Measurements from ENCODE around the gene POLA2. TPM values are rescaled to one million over a fixed set of nuclear protein-coding genes. Genes with fewer than 3 reads are reported as not detected.

POLA2 gene
- total RNA-seq, 4 donors from 2014 or later: 7.6 to 11.3 (median 10.4) TPM

DNA sequence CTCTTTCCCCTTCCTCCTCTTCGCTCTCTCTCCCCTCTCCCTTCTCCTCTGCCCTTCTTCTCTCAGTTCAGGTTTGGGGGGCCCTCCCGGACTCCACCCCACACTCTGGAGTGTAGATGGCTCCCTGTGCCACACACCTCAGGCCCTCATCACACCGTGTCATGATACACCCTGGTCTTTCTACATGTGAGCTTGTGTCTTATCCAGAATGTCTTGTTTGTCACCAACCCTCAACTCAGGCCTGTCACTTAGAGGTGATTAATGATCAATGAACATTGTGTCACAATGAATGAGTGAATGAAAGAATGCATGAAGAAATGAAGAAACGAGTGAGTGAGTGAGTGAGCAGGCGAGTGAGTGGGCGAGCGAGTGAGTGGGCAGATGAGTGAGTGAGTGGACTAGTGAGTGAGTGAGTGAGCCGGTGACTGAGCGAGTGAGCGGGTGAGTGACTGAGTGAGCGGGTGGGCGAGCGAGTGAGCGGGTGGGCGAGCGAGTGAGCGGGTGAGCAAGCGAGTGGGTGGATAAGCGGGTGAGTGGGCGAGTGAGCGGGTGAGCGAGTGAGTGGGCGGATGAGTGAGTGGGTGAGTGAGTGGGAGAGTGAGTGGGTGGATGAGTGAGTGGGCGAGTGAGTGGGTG lies 46.2 kb upstream of the POLA2 start:
- intact Hi-C loops (cut with DNase I): no loop called here
- Histone ChIP-seq H3K27ac (no peak overlapping the region), H3K4me3 (replicated peaks in 1 of 3) (no peak overlapping the region), H3K4me1 (no peaks in the 10 kb centered on the region), H3K27me3 (no peaks in the 10 kb centered on the region), H3K9me3 (no peaks in the 10 kb centered on the region), H3K36me3 (peaks cover 12% of the 10 kb centered on the region in 2 donors)
- no peak for DNase-seq
- no peak for TF ChIP-seq POLR2A (IDR thresholded peaks at IDR 0.05)
- TF ChIP-seq, protein P1, sequence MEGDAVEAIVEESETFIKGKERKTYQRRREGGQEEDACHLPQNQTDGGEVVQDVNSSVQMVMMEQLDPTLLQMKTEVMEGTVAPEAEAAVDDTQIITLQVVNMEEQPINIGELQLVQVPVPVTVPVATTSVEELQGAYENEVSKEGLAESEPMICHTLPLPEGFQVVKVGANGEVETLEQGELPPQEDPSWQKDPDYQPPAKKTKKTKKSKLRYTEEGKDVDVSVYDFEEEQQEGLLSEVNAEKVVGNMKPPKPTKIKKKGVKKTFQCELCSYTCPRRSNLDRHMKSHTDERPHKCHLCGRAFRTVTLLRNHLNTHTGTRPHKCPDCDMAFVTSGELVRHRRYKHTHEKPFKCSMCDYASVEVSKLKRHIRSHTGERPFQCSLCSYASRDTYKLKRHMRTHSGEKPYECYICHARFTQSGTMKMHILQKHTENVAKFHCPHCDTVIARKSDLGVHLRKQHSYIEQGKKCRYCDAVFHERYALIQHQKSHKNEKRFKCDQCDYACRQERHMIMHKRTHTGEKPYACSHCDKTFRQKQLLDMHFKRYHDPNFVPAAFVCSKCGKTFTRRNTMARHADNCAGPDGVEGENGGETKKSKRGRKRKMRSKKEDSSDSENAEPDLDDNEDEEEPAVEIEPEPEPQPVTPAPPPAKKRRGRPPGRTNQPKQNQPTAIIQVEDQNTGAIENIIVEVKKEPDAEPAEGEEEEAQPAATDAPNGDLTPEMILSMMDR (IDR thresholded peaks at IDR 0.05): no peak
- WGBS, 2 donors: 92 to 93% methylated on average over 24 of the region's 24 CpGs

DNA sequence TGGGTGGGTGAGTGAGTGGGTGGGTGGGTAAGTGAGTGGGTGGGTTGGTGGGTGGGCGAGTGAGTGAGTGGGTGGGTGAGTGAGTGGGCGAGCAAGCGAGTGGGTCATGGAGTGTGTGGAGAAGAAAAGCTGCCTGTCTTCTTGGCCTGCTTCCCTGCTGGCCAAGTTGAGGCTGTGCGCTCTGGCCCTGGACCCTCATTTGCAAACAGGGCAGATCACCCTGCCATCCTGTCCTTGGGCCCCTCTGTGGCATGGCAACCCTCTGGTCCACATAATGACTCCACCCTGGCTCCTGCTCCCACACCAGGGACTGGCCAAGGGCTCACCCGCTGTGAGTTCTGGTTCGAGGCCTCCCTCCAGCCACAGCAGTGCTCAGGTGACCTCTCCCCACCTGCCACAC lies 44.9 kb upstream of the POLA2 start:
- Histone ChIP-seq H3K27ac (no peak overlapping the region), H3K9me3 (no peaks in the 10 kb centered on the region), H3K4me1 (no peaks in the 10 kb centered on the region), H3K27me3 (no peaks in the 10 kb centered on the region), H3K36me3 (peaks cover 0 to under 1% of the 10 kb centered on the region in 2 donors), H3K4me3 (replicated peaks in 1 of 3) (no peak overlapping the region)
- DNase-seq: no peak
- intact Hi-C loops (cut with DNase I): no loop called here
- TF ChIP-seq POLR2A (IDR thresholded peaks at IDR 0.05): no peak
- TF ChIP-seq, protein P1 (IDR thresholded peaks at IDR 0.05): no peak
- WGBS, 2 donors: 94 to 97% methylated on average over 4 to 6 of the region's 6 CpGs

DNA sequence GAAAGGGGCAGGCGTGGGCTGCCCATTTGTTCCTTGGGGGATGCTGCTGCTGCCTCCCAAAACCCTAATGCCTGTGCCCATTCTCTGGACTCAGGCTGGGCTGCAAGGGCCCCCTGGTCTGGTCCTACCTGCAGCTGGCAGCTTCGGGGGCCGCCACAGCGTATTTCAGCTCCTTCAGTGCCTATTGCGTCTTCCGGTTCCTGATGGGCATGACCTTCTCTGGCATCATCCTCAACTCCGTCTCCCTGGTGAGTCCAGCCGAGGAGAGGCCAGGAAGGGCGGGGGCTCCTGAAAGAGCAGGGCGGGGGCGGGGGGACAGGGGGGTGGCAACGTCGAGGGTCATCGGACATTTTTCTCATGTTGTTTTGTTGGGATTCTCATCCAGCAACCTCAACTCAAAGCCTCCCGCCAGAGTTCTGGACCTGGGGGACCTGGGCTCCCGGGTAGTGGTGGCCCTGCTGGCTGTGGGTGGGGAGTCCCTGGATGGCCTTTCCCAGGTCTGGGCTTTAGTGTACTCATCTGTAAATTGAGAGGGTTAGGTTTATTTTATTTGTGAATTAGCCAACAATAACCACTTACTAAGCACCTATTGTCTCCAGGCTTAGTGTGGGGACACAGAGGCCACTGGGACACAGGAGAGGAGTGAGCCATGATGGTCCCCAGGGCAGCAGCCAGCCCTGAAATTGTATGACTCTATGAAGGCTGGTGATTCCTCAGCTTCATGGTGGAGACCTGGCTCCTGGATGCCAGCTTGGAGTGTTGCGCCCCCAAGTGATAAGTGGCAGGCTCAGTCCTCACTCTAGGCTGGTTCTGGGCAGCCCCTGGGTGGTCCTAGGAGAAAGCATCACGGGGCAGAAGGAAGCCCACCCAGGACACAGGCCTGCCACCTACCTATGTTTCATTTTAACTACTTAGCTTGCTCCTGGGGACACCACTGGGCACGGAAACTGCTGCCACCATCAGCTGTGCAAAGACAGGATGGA lies 44.0 kb upstream of the POLA2 start:
- Histone ChIP-seq H3K4me3 (replicated peaks in 1 of 3) (no peak overlapping the region), H3K9me3 (no peaks in the 10 kb centered on the region), H3K27me3 (no peaks in the 10 kb centered on the region), H3K4me1 (no peaks in the 10 kb centered on the region), H3K36me3 (no peaks in the 10 kb centered on the region), H3K27ac (no peak overlapping the region)
- no peak for DNase-seq
- 84 to 88% methylated on average over 16 of the region's 19 CpGs for WGBS, 2 donors
- intact Hi-C loops (cut with DNase I): no loop called here
- no peak for TF ChIP-seq POLR2A (IDR thresholded peaks at IDR 0.05)
- TF ChIP-seq, protein P1 (IDR thresholded peaks at IDR 0.05): no peak

DNA sequence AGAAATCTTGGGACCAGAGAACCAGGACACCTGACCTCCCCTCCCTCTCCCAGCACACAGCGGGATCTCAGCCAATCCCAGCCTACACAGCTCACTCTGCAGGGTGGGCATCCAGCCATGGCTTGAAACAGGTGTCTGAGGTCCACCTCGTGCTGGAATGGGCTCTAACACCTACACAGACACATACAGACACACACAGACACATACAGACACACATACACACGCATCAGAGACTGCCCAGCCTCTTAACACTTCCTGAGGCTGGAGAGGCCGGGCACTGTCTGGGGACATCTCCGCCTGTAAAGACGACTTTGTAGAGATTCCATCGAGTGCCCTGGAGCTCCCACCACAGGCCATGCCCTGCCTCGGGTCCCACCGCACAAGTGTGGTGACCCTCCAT lies 43.3 kb upstream of the POLA2 start:
- no peaks in the 10 kb centered on the region for H3K27me3 ChIP-seq
- intact Hi-C loops (cut with DNase I): no loop called here
- H3K4me3 ChIP-seq (replicated peaks in 1 of 3): no peak overlapping the region
- no peaks in the 10 kb centered on the region for H3K36me3 ChIP-seq
- H3K27ac ChIP-seq: no peak overlapping the region
- no peaks in the 10 kb centered on the region for H3K9me3 ChIP-seq
- WGBS, 2 donors: 76 to 79% methylated on average over 9 of the region's 9 CpGs
- no peaks in the 10 kb centered on the region for H3K4me1 ChIP-seq
- no peak for TF ChIP-seq POLR2A (IDR thresholded peaks at IDR 0.05)
- TF ChIP-seq, protein P1 (IDR thresholded peaks at IDR 0.05): no peak
- DNase-seq: no peak

DNA sequence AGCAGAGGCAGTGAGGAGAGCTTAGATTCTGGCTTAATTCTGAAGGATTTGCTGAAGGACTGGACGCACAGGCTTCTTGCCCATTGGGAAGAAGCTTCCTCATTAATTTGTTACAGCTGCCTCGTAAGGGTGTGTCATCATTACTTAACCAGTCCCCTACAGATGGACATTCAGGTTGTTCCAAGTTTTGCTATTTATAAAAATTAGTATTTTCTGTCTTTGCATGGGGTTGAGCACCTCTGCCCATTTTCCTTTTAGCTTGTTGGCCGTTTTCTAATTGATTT lies 41.9 kb upstream of the POLA2 start:
- 77 to 80% methylated on average over 3 of the region's 3 CpGs for WGBS, 2 donors
- Histone ChIP-seq H3K27ac (no peak overlapping the region), H3K4me1 (peaks cover under 1 to 2% of the 10 kb centered on the region in 2 donors), H3K27me3 (no peaks in the 10 kb centered on the region), H3K36me3 (no peaks in the 10 kb centered on the region), H3K9me3 (no peaks in the 10 kb centered on the region), H3K4me3 (replicated peaks in 1 of 3) (no peak overlapping the region)
- intact Hi-C loops (cut with DNase I): no loop called here
- no peak for DNase-seq
- TF ChIP-seq, protein P1 (IDR thresholded peaks at IDR 0.05): no peak
- no peak for TF ChIP-seq POLR2A (IDR thresholded peaks at IDR 0.05)

Data from thyroid gland (tissue), 4 donors.